GM12892 (cell line): ENCODE results near the gene MDM2.

ENCODE experiments used
- POLR2A ChIP-seq: IDR thresholded peaks from 2 replicates; pipeline ENCODE4 v1.6.1; 2011; ENCODE audit warnings: low read depth, low read length, control low read depth
- POLR2AphosphoS5 ChIP-seq: IDR thresholded peaks from 2 replicates; pipeline ENCODE4 v1.6.1; 2011; ENCODE audit warnings: low read depth, low read length, control low read depth

DNA sequence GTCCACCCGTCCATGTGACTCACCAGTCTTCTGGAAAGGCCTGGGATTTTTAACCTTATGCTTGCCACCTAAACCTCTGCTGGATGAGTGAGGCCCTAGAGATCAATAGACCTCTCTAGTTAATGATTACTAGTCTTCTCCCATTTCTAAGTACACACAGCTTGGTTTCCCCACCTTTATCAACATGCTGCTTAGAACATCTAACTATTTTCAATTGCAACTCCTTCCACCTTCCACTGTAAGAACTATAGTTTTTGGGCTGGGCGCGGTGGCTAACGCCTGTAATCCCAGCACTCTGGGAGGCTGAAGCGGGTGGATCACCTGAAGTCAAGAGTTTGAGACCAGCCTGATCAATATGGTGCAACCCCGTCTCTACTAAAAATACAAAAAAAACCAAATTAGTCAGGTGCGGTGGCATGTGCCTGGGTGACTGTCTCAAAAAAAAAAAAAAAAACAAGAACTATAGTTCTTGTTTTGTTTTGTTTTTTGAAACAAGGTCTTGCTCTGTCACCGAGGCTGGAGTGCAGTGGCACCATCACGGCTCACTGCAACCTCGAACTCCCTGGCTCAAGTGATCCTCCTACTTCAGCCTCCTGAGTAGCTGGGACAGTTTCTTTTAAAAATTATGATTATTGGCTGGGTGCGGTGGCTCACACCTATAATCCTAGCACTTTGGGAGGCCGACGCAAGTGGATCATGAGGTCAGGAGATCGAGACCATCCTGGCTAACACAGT, 18.7 kb upstream of the MDM2 start:
- no peak for TF ChIP-seq POLR2A
- no peak for TF ChIP-seq POLR2AphosphoS5
